HL-60/S4 treated with retinoic acid at 250 ng/mL for 4 days and 3 days (cell line): ENCODE measurements around the gene LRP5.

ENCODE experiments used
- in situ Hi-C: fragments of 300-500 bp; cut with MboI; formaldehyde crosslinking; loops from 2 replicates; pipeline ENCODE4 v1.7.0; 2022; ENCODE audit warnings: low sequenced_read_pairs

Gene LRP5

GRCh38 chr11:68328374-68329091 is 16.1 kb downstream of the LRP5 start:
- in situ Hi-C loops: no loop called here

- in situ Hi-C loops: no loop called here
These were observed 17.1 kb downstream of the LRP5 start for GRCh38 chr11:68329536-68329935.

GRCh38 chr11:68329978-68330699 is 17.7 kb downstream of the LRP5 start:
- in situ Hi-C loops: no loop called here

- in situ Hi-C loops: no loop called here
These were observed 18.4 kb downstream of the LRP5 start for GRCh38 chr11:68330700-68331337.

- in situ Hi-C loops: no loop called here
These were observed 19.1 kb downstream of the LRP5 start for GRCh38 chr11:68331338-68331947.

GRCh38 chr11:68332186-68332585 is 19.8 kb downstream of the LRP5 start:
- in situ Hi-C loops: no loop called here

GRCh38 chr11:68333173-68333572 is 20.8 kb downstream of the LRP5 start:
- in situ Hi-C loops: no loop called here

GRCh38 chr11:68334923-68335322 is 22.5 kb downstream of the LRP5 start:
- in situ Hi-C loops: no loop called here

GRCh38 chr11:68335683-68336082 is 23.3 kb downstream of the LRP5 start:
- in situ Hi-C loops: no loop called here

- in situ Hi-C loops: no loop called here
These were observed 24.3 kb downstream of the LRP5 start for GRCh38 chr11:68336716-68337115.

- in situ Hi-C loops: no loop called here
These were observed 25.0 kb downstream of the LRP5 start for GRCh38 chr11:68337399-68337835.

- in situ Hi-C loops: no loop called here
These were observed 25.8 kb downstream of the LRP5 start for GRCh38 chr11:68338051-68338780.

GRCh38 chr11:68340003-68340767 is 27.8 kb downstream of the LRP5 start:
- in situ Hi-C loops: no loop called here

- in situ Hi-C loops: no loop called here
These were observed 28.6 kb downstream of the LRP5 start for GRCh38 chr11:68340784-68341556.

- in situ Hi-C loops: no loop called here
These were observed 29.4 kb downstream of the LRP5 start for GRCh38 chr11:68341557-68342458.

GRCh38 chr11:68342459-68343158 is 30.2 kb downstream of the LRP5 start:
- in situ Hi-C loops: no loop called here

- in situ Hi-C loops: no loop called here
These were observed 31.4 kb downstream of the LRP5 start for GRCh38 chr11:68343761-68344256.
